ENCODE data around the gene TLR5.

GRCh38 chr1:223144914-223145313 is 1.9 kb upstream of the TLR5 start:
- no peak for TF ChIP-seq CTCF (conservative IDR thresholded peaks at IDR 0.05; ENCODE audit: low read depth, low read length)
- TF ChIP-seq POLR2A (IDR thresholded peaks at IDR 0.05; ENCODE audit: low read depth, low read length) = no peak
- TF ChIP-seq CEBPB (IDR thresholded peaks at IDR 0.05; ENCODE audit: low read depth, low read length) = no peak
- TF ChIP-seq RFX5 (IDR thresholded peaks at IDR 0.05; ENCODE audit: low read depth, low read length) = no peak
- TF ChIP-seq SMC3 (IDR thresholded peaks at IDR 0.05; ENCODE audit: low read depth, low read length) = no peak
- TF ChIP-seq FOS (IDR thresholded peaks at IDR 0.05; ENCODE audit: low read depth, low read length) = no peak
- no peak for TF ChIP-seq MAFK (IDR thresholded peaks at IDR 0.05; ENCODE audit: low read depth, low read length)
- no peak for TF ChIP-seq RAD21 (IDR thresholded peaks at IDR 0.05; ENCODE audit: low read length)
- TF ChIP-seq MAZ (IDR thresholded peaks at IDR 0.05; ENCODE audit: borderline replicate concordance, low read depth, low read length) = no peak
- TF ChIP-seq, protein P1, sequence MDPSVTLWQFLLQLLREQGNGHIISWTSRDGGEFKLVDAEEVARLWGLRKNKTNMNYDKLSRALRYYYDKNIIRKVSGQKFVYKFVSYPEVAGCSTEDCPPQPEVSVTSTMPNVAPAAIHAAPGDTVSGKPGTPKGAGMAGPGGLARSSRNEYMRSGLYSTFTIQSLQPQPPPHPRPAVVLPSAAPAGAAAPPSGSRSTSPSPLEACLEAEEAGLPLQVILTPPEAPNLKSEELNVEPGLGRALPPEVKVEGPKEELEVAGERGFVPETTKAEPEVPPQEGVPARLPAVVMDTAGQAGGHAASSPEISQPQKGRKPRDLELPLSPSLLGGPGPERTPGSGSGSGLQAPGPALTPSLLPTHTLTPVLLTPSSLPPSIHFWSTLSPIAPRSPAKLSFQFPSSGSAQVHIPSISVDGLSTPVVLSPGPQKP (IDR thresholded peaks at IDR 0.05; ENCODE audit: borderline replicate concordance, low read depth, low read length) = no peak
- no peak for TF ChIP-seq MXI1 (IDR thresholded peaks at IDR 0.05; ENCODE audit: borderline replicate concordance, low read depth, low read length)
- TF ChIP-seq RCOR1 (IDR thresholded peaks at IDR 0.05; ENCODE audit: insufficient replicate concordance, low read length) = no peak
